ENCODE results near the gene KIAA1143. TPM values are rescaled to one million over a fixed set of nuclear protein-coding genes. Genes with fewer than 3 reads are reported as not detected.
A peak's percentile ranks its signal among the peaks of the same experiment; 100 is the strongest.

The KIAA1143 gene
- 25.8 TPM for total RNA-seq

DNA sequence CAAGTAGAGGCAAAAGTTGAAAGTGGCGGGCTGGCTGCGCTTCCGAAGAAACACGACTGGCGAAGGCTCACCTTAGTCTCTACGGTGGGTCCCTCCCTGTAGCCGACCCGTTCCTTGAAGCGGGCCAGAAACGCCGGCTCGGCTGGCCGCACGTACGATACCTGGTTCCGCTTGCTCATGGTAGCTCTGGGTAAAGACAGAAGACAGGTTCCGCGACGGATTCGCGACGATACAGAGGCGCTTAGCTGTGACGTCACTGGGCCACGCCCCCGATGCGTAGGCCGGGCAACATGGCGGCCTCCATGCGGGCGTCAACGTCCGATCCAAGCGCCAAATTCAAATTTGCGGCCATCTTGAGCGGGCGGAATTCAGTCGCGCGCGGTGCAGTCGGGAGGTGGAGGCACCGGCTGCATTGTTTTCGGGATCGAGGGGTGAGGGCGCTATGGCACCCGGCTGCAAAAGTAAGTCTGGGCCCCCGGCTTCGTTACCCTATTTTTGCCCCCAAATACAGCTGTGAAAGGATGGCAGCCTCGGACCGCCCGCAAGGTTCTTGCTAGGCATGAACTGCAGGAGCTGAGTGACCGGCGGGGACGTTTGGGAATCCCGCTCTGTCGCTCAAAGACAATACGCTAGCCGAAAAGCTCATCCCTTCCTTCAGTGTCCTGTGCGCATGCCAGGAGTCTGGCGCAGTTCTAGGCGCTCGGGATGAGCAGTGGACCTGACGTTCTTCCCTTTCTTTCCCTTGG lies at the start of gene KIAA1143, which contains the start of gene KIF15:
Gene KIAA1143, minus strand, starts transcription at position 196 of the 746 bp plus-strand sequence. Its CDS starts 17 bp downstream, at position 179.
Gene KIF15, plus strand, starts transcription at position 371 of the 746 bp plus-strand sequence. Its CDS starts 72 bp downstream, at position 443.
- DNase-seq (ENCODE audit: low spot score) = peak; percentile 98

- DNase-seq (ENCODE audit: low spot score) = no peak
These were observed 44.5 kb upstream of the KIAA1143 start for GRCh38 chr3:44805960-44806359.

DNA sequence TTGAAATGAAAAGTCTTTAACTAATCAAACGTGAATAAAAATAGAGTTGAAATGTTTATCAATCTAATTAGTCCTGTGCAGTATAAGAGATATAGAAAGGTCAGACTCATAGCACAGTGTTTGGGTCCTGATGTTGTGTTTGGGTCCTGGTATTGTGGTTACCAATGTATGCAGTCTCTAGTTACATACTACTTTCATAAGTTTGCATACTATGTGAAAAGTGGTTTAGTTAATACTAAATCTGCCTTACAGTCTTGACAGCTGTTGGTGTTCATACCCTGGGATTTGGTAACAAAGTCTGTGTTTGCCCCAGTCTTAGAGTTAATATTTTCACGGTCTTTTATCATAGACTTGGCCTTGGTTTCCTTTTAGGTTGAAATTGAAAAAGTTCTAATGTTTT lies 41.9 kb upstream of the KIAA1143 start:
- no peak for DNase-seq (ENCODE audit: low spot score)

- DNase-seq (ENCODE audit: low spot score) = no peak
These were observed 40.6 kb upstream of the KIAA1143 start for GRCh38 chr3:44802011-44802410.

- no peak for DNase-seq (ENCODE audit: low spot score)
These were observed 33.8 kb upstream of the KIAA1143 start for GRCh38 chr3:44795197-44795596.

GRCh38 chr3:44782891-44783290 lies 21.5 kb upstream of the KIAA1143 start:
- DNase-seq (ENCODE audit: low spot score) = no peak

DNA sequence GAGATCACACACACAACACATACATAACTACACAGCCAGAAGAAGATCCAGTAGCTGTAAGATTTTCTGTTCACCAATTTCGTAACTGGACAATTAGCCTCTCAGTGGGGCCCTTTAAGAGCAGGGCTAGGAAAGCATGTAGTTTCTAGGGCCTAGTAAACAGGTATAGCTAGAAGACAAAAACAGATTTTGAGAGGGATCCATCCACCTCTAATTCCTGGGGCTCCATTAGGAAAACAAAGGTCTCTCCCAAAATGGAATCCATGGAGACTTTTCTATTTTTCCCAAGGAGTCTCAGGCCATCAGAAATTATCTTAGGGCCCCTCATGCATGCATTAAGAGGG lies 10.7 kb upstream of the KIAA1143 start:
- DNase-seq (ENCODE audit: low spot score) = no peak

- DNase-seq (ENCODE audit: low spot score) = no peak
These were observed 10.1 kb upstream of the KIAA1143 start for GRCh38 chr3:44771424-44772098.

GRCh38 chr3:44764248-44764647 lies 2.8 kb upstream of the KIAA1143 start:
- DNase-seq (ENCODE audit: low spot score) = no peak

- DNase-seq (ENCODE audit: low spot score) = no peak
These were observed 1.3 kb upstream of the KIAA1143 start for GRCh38 chr3:44762690-44763089.

GRCh38 chr3:44762170-44762677 lies 805 bp upstream of the KIAA1143 start:
- no peak for DNase-seq (ENCODE audit: low spot score)

GRCh38 chr3:44761101-44761423 lies 357 bp downstream of the KIAA1143 start:
- no peak for DNase-seq (ENCODE audit: low spot score)

DNA sequence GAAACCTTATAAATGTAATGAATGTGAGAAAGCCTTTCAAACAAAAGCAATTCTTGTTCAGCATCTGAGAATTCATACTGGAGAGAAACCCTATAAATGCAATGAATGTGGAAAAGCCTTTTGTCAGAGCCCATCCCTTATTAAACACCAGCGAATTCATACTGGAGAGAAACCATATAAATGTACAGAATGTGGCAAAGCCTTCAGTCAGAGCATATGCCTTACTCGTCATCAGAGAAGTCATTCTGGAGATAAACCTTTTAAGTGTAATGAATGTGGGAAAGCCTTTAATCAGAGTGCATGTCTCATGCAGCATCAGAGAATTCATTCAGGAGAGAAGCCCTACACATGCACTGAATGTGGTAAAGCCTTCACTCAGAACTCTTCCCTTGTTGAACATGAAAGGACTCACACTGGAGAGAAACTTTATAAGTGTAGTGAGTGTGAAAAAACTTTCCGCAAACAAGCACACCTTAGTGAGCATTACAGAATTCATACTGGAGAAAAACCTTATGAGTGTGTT lies 26.7 kb downstream of the KIAA1143 start:
- no peak for DNase-seq (ENCODE audit: low spot score)

- DNase-seq (ENCODE audit: low spot score) = peak; percentile 95
These were observed 32.0 kb downstream of the KIAA1143 start, which contains the start of gene ZNF501 for GRCh38 chr3:44729384-44729910. TSS of gene ZNF501 (plus strand) at chr3:44729635. CDS start at chr3:44734422, 4,787 bp downstream.

DNA sequence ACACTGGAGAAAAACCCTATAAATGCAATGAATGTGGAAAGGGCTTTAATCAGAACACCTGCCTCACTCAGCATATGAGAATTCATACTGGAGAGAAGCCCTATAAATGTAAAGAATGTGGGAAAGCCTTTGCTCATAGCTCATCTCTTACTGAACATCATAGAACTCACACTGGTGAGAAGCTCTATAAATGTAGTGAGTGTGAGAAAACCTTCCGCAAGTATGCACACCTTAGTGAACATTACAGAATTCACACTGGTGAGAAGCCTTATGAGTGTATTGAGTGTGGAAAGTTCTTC lies 39.4 kb downstream of the KIAA1143 start:
- no peak for DNase-seq (ENCODE audit: low spot score)

GRCh38 chr3:44721231-44722102 lies 40.0 kb downstream of the KIAA1143 start:
- DNase-seq (ENCODE audit: low spot score) = no peak

- peak; percentile 91 for DNase-seq (ENCODE audit: low spot score)
These were observed 48.9 kb downstream of the KIAA1143 start, which contains the start of gene ZNF502 for GRCh38 chr3:44712455-44713075. TSS of gene ZNF502 (plus strand) at chr3:44712660. CDS start at chr3:44720262, 7,602 bp downstream.

Measured in mucosa of gallbladder (tissue), 1 donor.